Stimulated activated naive CD8-positive, alpha-beta T cell treated with anti-CD3 and anti-CD28 coated beads, Interleukin-15, Interleukin-2, amounts not matched to agents 100 U/mL and 50 U/mL, for 24 hours (primary cell): ENCODE data around the gene LYVE1.

Experiments used
- ATAC-seq: fragments of 150-1000 bp; cut with Tn5 transposase; one replicate; pipeline ENCODE4 v1.10.0; 2021
- DNase-seq: peaks from one replicate; pipeline ENCODE4 v3.0.0; 2021

LYVE1 gene

DNA sequence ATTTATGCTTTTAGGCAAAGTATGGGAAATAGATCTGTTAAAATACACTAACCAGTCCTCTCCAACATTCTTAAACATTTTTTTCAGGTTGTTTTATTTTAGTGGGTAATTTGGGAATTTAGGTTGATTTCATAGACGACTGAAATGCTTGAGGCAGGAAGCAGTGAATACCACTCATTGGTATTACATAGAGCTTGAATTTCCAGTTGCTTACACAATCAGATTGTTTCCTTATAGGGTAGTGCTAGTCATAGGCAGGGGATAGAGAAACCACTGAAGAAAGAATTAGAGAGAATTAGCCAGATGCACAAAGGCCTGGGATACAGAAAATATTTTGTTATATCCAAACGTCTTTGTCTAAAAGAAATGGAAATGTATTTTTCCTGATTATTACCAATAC lies 23.9 kb upstream of the LYVE1 start:
- ATAC-seq (no peak), DNase-seq (no peak)

DNA sequence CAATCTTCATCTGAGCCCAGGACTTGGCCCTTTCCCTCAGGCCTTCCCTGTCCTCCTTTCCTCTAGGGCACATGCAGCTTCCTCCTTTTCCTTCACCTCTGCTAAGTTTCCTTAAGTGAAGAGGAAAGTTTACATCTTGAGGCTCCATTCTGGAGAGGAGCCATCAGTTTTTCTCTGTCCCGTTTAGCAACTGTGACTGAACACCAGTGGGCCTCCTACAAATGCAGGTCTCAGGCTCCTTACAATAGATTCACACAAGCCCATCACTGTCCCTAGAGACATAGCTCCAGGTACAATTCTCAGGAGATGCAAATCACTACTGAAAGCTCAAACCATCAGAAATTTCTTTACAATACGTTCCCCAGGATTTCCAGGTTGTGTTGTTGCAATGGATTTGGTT lies 23.3 kb upstream of the LYVE1 start:
- DNase-seq: no peak
- ATAC-seq: no peak

DNA sequence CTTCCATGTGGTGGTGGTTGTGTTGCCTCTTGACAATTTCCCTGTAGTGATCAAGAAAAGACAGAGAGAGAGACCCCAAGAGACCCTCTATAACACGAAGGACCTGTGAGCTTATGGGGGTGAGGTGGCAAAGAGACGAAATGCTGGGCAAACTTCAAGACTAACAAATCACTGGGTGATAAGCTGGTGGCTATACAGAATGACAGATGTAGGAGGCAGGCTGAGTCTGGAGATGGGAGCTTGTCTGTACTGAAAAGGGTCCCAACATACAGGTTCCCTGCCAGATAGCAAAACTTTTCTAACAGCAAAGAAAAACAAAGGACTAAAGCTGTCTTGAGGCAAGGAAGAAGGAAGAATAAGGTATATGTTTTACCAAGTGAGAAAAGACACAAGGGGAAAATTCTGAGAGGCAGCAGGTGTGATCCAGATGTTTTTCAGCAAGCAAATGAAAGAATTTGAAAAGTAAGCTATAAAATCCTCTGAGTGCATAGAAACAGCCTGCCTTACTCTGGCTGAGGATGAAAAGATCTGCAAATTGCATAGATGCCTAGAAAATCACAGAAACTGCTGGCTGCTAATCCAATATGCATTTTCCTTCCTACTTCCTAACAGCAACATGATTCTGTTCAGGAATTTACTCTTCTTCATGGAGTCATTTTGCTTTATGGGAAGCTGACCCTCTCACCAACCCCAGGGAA lies 21.9 kb upstream of the LYVE1 start:
- ATAC-seq (no peak), DNase-seq (no peak)

DNA sequence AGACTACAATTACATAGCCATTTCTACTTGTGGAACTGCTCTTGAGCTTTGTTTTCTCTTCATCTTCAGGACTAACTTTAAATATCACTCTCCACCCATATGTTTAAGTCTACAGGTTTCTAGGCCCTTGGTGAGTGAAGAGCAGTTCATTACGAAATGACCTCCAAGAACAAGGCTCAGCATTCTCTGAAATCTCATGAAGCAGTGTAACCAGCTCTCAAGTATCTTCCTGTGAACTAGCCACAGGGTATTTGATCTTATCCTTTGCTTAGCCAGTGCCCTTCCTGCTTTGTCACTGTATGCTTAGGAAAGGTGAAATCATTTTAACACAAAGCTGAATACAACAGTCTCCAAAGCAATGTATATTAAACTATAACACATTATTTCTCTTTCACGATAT lies 20.4 kb upstream of the LYVE1 start:
- DNase-seq (no peak), ATAC-seq (no peak)

DNA sequence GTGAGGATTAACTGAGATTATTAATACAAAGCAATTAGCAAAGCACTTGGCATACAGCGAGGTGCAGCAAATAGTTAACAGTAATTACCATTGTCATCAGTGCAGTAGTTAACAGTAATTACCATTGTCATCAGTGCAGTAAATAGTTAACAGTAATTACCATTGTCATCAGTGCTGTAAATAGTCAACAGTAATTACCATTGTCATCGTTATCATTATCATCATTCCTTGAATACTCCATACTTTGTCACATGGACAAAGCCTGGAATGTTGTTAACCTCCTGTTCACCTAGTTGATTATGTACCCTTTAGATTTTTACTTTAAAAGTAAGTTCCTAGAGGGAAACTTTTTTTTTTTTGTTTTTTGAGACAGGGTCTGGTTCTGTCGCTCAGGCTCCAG lies 19.5 kb upstream of the LYVE1 start:
- ATAC-seq (no peak), DNase-seq (no peak)

DNA sequence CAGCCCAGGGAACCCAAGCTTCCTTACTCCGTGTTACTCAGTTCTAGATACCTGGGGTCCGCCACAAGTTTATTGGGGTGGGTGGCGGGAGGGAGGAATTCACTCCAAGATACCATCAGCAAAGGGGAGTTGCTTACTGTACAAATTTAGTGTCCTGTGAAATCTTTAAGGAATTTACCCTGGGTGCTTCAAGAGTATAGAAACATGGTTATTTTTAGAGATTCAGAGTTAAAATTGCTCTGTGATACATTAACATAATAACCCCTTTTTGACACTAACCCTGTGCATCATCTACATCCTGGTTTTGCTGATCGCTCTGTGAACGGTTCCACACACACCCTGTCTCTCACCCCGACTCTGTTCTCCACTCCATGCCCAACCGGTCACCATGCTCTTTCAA lies 18.9 kb upstream of the LYVE1 start:
- DNase-seq (no peak), ATAC-seq (no peak)

DNA sequence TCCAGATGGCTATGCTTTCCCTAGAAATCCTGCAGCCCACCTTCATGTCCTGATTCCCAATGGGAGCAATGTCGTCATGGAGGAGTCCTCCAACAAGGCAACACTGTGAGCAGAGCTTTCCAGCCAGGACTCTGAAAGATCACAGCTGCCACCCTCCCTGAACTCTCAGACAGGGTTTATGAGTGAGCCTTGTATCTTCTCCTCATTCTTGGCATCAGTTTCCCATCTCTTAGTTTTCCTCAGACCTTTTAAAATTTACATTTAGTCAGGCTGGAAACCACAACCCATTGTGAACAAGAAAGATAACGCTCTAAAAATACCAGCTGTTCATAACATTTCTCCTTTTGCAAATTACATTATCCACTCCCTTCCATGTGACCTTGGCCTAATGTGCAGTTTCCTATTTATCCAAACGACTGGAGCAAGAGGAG lies 15.6 kb upstream of the LYVE1 start:
- no peak for DNase-seq
- ATAC-seq: no peak

DNA sequence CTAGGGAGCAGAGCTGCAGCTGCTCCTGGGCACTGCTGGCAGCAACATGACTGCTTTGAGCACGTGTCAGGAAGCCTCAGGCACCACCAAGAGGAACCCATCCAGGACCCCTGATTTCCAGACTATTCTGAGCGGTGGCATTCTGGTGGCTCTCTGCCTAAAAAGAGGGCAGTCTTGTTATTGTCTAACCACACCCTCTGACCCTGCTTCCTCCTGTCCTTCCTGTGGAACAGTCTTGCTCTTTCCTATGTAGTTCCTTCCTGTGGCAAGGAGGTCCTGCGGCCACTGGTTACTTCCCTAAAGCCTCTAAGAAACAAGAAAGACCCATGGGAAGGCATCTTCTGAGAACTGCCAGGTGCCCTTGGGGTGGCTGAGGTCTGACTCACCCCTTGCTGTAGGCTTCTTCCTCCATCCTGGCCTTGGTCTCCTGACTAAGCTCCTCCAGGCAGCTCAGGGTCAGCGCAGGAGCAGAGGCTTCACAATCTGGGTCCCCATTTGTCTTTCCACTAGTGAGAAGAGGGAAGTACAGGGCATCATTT lies 13.1 kb upstream of the LYVE1 start:
- DNase-seq (no peak), ATAC-seq (peak; percentile 19)

DNA sequence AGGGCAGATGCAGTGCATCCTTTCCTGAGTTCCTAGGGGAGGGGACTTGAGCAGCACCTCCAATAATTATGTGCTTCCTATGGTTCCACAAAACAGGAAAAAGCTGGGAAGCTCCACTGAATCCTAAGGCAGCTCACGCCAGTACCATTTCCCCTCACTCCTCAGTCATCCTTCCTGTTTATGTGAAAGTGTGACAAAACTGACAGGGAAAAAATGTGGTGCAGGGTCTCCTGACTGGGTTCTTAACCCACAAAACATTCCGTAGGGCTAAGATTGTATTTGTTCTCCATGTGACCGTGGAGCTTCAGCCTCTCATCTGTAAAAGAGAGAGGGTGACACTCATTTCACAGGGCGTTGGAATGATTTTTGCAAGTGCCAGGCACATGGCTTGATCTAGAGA lies 12.2 kb upstream of the LYVE1 start:
- ATAC-seq (no peak), DNase-seq (no peak)

DNA sequence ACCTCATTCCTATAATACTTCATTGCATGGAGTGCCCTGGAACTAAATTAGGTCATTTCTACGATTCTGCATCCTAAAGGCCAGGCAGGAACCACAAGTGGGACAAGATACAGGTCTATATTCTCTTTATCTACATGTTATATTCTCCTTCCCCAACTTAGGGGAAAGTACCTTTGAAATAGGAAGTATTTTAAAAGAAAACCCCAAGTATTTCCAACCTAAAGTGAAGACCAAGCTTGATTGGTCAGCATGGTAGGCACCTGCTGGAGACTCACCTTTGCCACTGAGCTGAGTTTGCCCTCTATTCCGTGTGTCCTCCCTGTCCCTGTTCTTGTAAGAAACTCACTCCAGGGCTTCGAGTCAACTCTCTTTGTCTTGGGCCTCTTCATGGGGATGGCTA lies 11.2 kb upstream of the LYVE1 start:
- ATAC-seq (no peak), DNase-seq (no peak)

DNA sequence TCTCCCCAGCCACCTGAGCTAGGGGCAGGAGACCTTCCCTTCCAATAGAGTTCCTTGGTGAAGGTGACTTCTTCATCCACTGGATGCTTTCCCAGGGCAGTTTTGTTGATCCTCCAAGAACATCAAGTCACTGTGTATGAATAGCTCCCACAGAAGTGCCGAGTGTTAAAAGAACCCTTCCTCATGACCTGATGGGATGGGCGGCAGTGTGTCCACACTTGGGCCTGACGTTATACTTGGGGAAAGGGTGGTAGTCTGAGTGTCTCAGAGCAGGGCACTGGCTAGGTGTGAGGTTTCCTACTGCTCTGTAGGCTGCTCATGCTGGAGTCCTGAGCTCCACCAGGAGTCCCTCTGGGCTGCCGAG lies 7.6 kb upstream of the LYVE1 start:
- DNase-seq (no peak), ATAC-seq (no peak)

DNA sequence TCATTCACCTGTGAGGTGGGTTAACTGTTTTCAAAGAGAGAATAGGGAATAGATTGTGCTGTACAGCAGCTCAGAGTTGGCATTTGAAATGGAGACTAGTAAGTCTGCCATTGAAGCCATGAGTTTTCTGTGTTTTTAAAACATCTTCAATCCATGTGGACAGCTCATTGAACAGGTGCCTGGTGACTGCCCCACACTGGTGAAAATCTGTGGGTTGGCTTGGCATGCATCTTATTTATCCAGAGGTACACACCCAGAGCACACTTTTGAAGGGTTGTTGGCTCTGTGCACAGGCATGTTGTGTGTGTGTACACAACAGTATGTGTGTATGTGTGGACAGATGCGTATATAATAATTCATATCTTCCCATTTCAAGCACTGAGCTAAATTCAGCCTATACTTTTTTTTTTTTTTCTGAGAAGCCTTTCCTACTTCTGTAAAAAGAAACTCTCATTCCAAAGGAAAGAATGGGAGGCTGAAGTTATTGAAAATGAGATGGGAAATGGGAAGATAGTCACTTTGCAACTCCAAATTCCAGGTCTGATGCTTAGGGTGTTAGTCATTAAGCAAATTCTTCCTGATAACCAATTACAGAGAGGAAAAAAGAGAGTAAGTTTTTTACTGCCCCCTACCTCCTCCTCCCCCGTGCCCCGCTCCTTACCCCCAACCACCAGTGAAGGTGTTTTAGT lies 7.0 kb upstream of the LYVE1 start:
- DNase-seq (no peak), ATAC-seq (no peak)

DNA sequence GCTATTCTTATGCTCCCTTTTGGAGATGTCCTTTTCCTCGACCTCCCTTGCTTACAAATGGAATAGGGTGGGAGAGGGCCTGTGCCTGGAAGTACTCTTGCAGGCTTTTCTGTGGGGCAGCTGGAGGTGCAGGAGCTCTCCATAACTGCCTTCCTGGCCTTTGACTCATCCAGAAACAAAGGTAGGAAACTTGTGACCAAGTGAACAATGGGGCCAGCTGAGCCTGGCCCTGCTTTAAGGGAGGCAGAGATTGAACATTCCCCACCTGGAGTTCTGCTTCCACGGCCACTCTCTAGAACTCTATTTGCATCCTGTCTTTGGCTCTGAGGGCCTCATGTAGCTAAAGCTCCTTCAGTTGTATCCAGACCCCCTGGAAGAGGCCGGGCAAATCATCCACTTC lies 5.1 kb upstream of the LYVE1 start:
- ATAC-seq (no peak), DNase-seq (no peak)

DNA sequence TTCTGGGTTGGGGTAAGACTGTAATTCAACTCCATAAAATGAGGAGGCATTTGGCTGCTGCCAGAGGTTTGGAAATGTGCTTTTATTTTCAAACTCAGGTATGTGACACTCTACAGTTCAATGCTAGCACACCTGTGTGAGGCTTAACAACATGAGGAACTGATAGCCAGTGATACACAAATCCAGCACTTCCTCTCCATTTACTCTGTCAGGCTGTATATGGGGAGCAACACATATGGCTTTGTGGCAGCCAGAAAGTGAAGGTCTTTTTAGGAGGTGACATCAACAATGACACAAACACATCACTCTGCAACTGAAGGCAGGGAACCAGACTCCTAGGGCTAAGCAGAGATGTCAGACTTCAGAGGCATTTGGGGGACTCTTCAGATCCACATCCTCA lies 4.6 kb upstream of the LYVE1 start:
- ATAC-seq (no peak), DNase-seq (no peak)

DNA sequence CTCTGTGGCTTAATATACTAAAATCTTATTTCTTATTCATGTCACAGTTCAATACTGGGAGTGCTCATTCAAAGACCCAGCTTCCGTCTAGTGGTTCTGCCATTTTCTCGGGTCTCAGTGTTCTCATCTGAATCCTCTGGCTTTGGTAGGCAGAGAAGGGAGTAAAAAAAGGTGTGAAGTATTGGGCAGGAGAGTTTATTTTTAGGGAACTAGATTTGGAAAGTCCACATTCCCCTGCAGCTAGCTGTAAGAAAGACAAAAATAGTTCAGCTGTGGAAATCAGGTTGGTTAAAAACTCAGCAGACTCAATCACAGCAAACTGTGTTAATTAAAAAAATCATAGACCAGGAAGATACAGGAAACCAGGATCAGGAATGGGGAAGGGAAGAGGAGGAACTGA lies 4.1 kb upstream of the LYVE1 start:
- ATAC-seq (no peak), DNase-seq (no peak)

DNA sequence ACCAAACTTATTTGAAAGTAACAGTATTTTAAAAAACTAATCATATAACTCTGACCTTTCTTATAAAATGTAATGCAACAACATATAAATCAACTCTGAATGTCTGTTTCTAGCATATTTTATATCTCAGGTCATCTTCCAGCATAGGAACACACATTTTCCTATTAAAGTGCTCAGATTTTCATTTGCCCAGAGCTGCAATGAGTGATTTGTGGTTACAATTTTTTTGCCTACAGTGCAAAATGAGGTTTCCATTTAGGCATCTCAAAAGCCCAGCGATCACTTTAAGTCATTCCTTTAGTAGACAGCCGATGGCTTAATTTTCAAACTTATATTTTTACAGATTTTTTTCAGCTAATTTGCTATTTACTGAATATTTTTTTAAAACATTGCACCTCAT lies 1.0 kb downstream of the LYVE1 start:
- DNase-seq (no peak), ATAC-seq (no peak)

DNA sequence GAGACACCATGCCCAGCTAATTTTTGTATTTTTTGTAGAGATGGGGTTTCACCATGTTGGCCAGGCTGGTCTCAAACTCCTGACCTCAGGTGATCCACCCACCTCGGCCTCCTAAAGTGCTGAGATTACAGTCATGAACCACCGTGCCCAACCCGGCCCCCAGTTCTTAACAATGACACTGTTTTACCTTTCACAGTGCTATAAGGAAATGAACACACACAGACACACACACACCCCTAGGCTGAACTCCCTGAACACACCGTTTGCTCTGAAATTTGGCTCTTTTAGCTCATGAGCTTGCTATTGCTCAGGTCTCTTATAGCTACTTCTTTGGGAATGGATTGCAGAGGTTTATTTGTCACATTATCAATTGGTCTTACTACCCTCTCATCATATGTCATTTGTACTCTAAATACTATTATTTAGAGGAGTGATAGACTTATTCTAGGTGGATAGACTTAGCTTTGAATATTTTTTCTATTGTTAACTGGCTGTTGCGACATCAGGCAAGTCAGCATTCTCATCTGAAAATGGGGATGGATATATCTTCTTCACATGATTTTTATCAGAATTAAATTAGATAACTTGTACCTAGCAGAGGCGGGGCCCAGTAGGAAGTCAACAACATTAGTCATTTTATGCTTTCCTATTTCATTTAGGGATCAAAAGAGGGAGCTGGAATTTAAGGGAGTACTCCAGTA lies 2.1 kb downstream of the LYVE1 start:
- ATAC-seq: no peak
- no peak for DNase-seq

DNA sequence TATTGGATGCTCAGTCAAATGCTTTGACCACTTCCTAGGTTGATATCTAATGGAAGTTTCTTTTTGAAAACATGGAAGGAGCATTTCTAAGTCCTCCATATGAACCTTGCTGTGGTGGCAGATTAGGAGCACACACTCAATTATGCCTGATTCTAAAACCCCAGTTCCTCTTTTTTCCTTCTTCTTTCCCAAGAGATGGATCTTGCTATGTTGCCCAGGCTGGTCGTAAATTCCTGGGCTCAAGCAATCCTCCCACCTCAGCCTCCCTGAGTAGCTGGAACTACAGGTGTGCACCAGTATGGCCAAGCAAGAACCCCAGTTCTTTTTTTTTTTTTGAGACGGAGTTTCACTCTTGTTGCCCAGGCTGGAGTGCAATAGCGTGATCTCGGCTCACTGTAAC lies 3.0 kb downstream of the LYVE1 start:
- ATAC-seq: no peak

DNA sequence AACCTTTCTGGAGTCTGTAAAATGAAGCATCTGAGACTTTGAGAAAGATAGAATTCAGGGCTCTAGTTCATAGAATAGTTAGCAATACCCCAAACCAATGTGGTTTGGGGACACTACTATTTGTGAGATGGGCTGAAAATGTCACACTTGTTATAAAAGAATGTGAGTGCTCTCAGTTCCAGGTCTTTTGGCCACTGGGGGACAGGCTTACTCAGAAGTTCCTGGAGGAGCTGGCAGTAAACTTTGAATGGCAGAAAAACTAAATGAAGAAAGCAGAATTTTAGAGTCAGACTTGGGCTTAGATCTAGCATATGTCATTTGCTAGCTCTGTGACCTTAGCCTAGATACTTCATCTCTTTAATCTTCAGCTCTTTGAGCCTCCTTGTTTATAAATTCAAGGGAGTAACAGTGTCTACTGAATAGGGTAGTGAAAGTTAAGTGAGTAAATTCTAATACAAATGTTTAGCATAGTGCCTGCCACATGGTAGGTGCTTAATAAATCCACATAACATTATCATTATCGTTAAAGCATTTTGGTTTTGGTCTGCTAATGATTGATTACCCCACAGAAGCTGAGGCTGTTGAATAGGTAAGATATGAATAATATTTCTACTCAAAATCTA lies 3.7 kb downstream of the LYVE1 start:
- no peak for ATAC-seq

More for the DNA sequence above, 3.0 kb downstream of the LYVE1 start:
- DNase-seq: no peak

DNA sequence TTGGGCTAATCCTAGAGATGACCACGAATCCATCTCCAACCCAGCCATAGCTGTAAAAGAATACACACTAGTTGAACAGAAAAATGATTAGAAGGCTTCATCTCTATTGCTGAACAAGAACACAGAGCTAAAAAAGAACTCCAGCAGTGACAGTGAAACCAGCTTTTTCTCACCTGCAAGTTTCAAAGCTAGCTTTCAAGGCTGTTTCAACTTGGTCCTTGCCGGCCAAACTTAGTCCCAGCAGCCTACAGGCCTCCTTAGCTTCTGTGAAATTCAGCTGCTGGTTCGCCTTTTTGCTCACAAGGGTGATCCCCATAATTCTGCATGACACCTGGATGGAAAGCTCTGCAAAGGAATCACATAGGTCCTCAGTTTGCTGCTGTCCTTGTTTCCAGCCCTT lies 4.4 kb downstream of the LYVE1 start:
- ATAC-seq: no peak

More for the DNA sequence above, 3.7 kb downstream of the LYVE1 start:
- no peak for DNase-seq

DNA sequence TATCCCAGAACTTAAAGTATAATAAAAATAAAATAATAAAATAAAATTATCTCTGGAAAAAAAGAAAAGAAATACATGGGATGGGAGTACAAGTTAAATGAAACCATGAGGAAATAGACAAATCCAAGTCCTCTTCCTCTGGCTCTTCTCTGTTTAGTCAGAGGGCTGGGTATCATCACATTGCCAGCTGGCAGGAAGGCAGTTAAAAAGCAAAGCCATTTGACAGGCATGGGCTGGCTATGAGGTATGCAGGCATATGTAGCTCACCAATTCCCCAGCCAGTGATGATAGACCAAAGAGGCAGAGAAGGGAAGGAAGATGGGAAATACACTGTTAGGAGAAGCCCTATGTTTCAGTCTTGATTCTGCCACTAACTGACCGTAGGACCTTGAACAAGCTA lies 6.5 kb downstream of the LYVE1 start:
- ATAC-seq (no peak), DNase-seq (no peak)

More for the DNA sequence above, 4.4 kb downstream of the LYVE1 start:
- no peak for DNase-seq

DNA sequence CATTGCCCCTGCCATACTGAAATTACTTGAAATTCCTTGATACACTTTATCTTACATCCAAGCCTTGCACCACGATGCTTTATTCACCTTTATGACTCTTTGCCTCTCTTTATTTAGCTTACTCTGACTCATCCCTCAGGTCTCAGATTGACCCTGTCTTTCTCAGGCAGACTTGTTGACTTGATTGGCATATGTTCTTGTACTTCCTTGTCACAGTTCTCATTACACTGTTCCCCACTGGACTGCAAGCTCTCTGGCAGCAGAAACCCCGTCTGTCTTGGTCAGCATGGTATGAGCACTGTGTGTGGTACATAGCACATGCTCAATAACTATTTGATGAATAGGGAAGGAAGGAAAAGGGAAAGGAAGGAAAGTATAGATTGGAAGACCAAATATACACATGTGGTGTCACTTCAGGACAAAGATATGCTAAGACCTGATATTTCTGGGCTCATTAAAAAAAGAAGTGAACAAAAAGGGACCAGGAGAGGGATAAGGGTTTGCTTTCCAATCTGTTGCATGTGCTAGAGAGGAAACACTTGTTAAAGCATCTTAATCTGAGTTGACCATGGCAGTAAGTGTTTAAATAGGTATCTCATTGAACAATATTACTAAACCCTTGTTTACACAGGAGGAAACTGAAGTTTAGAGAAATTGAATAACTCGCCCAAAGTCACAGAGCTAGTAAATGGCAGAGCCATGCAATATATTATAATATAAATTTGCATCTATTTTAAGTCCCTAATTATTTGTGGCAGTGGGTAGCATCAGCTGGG lies 7.2 kb downstream of the LYVE1 start:
- no peak for ATAC-seq
- DNase-seq: no peak
